Measurements from ENCODE around the gene IP6K2. TPM values are rescaled to one million over a fixed set of nuclear protein-coding genes. Genes with fewer than 3 reads are reported as not detected.

IP6K2 gene
- total and polyA plus RNA-seq, 2 of the 8 experiments (the other 6 are each of a cell fraction or from before 2014, with no cell fraction given): 95.8 to 144 TPM

- TF ChIP-seq TAF7 (optimal IDR thresholded peaks at IDR 0.05; ENCODE audit: borderline replicate concordance, low read depth, low read length) (no peak), JUN (IDR thresholded peaks at IDR 0.05; ENCODE audit: low read depth, low read length) (no peak), EP300 (IDR thresholded peaks at IDR 0.05; ENCODE audit: borderline replicate concordance in 1 of 2, low read depth in 2 of 2, low read length in 2 of 2) (no peak)
These were observed 34.2 kb downstream of the IP6K2 start (continued) for GRCh38 chr3:48682786-48683185.
